Measurements from ENCODE around the gene TSHZ2. TPM values are rescaled to one million over a fixed set of nuclear protein-coding genes. Genes with fewer than 3 reads are reported as not detected.

TSHZ2 gene
- total and polyA plus RNA-seq, 2 of the 4 experiments (the other 2 are of a cell fraction) = under 0.01 to 0.02 TPM

DNA sequence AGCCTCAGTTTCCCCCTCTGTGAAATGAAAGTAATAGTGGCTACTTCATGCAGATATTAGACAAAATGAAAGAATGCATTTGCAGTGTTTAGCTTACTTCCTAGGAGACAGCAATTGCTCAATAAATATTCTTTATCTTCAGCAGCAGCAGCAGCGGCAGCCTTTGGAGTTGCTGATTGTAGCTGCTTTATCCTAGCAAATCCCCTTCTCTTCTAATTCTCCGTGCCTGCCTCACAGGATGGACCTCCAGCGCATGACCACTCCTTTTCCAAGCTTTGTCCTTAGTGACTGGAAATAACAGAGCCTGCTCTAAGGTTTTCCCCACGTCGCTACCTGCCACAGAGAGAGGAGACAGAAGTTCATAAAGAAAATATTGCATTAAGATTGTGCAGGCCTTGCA, 279.8 kb downstream of the TSHZ2 start:
- Histone ChIP-seq H3K27me3 (ENCODE audit: control insufficient read depth, insufficient read depth, low read length) (no peaks in the 10 kb centered on the region), H3K27ac (ENCODE audit: insufficient read depth, low read length) (no peak overlapping the region), H3K9ac (ENCODE audit: low read depth, low read length) (no peak overlapping the region), H3K9me1 (ENCODE audit: insufficient read depth, low read length) (no peaks in the 10 kb centered on the region), H3K36me3 (ENCODE audit: control insufficient read depth, insufficient read depth, low read length) (no peaks in the 10 kb centered on the region), H4K20me1 (ENCODE audit: insufficient read depth, low read length) (no peaks in the 10 kb centered on the region), H3K4me2 (ENCODE audit: low read depth, low read length) (no peak overlapping the region), H3K79me1 (ENCODE audit: low read depth in 1 of 2, low read length in 2 of 2) (no peaks in the 10 kb centered on the region), H4K8ac (ENCODE audit: low read depth in 2 of 2, low read length in 2 of 2) (no peak overlapping the region), H2AFZ (replicated peaks; ENCODE audit: low read length, poor library complexity) (no peak overlapping the region), H2BK120ac (ENCODE audit: low read depth, low read length) (no peak overlapping the region), H2BK20ac (ENCODE audit: low read depth, low read length) (no peak overlapping the region), H4K5ac (ENCODE audit: low read depth, low read length) (no peak overlapping the region), H3K14ac (replicated peaks; ENCODE audit: low read depth, low read length) (no peak overlapping the region), H3K4me3 (ENCODE audit: insufficient read depth, low read depth, low read length) (no peak overlapping the region), H3K4me1 (ENCODE audit: control insufficient read depth, insufficient read depth, low read length) (peaks cover 3% of the 10 kb centered on the region; the same call in 1 of the 2 replicates), H2BK15ac (ENCODE audit: low read depth, low read length) (no peak overlapping the region), H3K9me3 (ENCODE audit: control insufficient read depth, insufficient read depth, low read length) (peaks cover 4% of the 10 kb centered on the region; the same call in 1 of the 2 replicates), H2AK9ac (replicated peaks; ENCODE audit: low read depth, low read length, poor library complexity) (no peak overlapping the region), H2BK5ac (ENCODE audit: low read depth, low read length, poor library complexity, severe bottlenecking) (no peak overlapping the region), H3K23ac (ENCODE audit: low read depth, low read length) (no peak overlapping the region), H3K18ac (ENCODE audit: low read depth, low read length) (no peak overlapping the region), H3K4ac (ENCODE audit: low read depth, low read length) (no peak overlapping the region), H2AK5ac (ENCODE audit: low read depth, low read length) (no peak overlapping the region), H4K91ac (ENCODE audit: insufficient read depth, low read depth, low read length) (no peak overlapping the region), H3K56ac (ENCODE audit: extremely low read depth, insufficient read depth, low read length) (no peak overlapping the region)
- POLR2A ChIA-PET (ENCODE audit: unreplicated experiment) = no interaction called here
- ATAC-seq (ENCODE audit: low read depth) (no peak), DNase-seq (no peak)
- no peak for TF ChIP-seq FOS (IDR thresholded peaks at IDR 0.05; ENCODE audit: low read depth, low read length)
- TF ChIP-seq CEBPB (IDR thresholded peaks at IDR 0.05; ENCODE audit: low read depth, low read length) = no peak
- TF ChIP-seq MXI1 (IDR thresholded peaks at IDR 0.05; ENCODE audit: borderline replicate concordance, low read depth, low read length) = no peak
- CTCF ChIA-PET = no interaction called here
- dilution Hi-C loops (cut with HindIII; ENCODE audit: low sequenced_read_pairs, unreplicated experiment) = no loop called here
- no CpG with 5 or more reads among the region's 5 CpGs for WGBS, 2 experiments (ENCODE audit: extremely low coverage in 2 of 2, insufficient read length in 1 of 2)
- in situ Hi-C loops (cut with MboI; ENCODE audit: low sequenced_read_pairs) = no loop called here
- BruUV-seq (replicated peaks) = no TSS peak
- intact Hi-C loops (cut with micrococcal nuclease) = no loop called here

Measured in IMR-90 (cell line).